Measurements from ENCODE around the gene ZNF132. TPM values are rescaled to one million over a fixed set of nuclear protein-coding genes. Genes with fewer than 3 reads are reported as not detected.
A peak's percentile ranks its signal among the peaks of the same experiment; 100 is the strongest.

Gene ZNF132
- total RNA-seq, 1 donor from 2014 or later, result 3.5 TPM

DNA sequence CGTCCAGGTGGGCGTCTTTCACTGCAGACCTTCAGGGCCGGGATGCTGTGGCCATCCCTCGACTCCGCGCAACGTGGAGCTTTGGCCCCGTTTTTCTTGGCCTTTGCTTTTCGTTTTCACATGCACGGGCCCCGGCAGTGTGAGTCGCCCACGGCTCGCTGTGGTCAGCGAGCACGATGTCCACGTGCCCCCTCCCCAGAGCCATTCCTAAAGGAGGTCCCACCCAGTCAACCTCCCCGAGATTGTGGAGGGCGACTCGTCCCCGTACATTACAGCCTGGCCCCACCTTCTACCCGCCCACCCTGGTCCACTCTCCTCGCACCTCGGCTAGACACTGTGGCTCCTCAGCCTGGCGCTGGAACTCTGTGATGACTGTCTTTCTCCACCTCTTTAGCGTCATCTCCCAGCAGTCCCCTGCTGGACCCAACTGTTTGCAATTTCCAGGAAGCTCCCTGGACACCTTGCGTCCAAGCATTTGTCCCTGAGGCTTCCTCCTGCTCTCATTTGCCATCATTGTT lies 36.6 kb upstream of the ZNF132 start:
- Mint-ChIP-seq H3K27me3 (no peaks in the 10 kb centered on the region), H3K4me3 (ENCODE audit: low read depth) (peak overlapping the region; percentile 93), H3K9me3 (ENCODE audit: low read depth) (no peaks in the 10 kb centered on the region), H3K4me1 (ENCODE audit: low read depth) (peaks cover 10% of the 10 kb centered on the region), H3K27ac (peak overlapping the region; percentile 92), H3K36me3 (ENCODE audit: insufficient read depth) (no peaks in the 10 kb centered on the region)
- TF ChIP-seq, protein P1, sequence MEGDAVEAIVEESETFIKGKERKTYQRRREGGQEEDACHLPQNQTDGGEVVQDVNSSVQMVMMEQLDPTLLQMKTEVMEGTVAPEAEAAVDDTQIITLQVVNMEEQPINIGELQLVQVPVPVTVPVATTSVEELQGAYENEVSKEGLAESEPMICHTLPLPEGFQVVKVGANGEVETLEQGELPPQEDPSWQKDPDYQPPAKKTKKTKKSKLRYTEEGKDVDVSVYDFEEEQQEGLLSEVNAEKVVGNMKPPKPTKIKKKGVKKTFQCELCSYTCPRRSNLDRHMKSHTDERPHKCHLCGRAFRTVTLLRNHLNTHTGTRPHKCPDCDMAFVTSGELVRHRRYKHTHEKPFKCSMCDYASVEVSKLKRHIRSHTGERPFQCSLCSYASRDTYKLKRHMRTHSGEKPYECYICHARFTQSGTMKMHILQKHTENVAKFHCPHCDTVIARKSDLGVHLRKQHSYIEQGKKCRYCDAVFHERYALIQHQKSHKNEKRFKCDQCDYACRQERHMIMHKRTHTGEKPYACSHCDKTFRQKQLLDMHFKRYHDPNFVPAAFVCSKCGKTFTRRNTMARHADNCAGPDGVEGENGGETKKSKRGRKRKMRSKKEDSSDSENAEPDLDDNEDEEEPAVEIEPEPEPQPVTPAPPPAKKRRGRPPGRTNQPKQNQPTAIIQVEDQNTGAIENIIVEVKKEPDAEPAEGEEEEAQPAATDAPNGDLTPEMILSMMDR (IDR thresholded peaks at IDR 0.05; ENCODE audit: unreplicated experiment), result no peak
- no peak for DNase-seq (ENCODE audit: low spot score, unreplicated experiment)

- Mint-ChIP-seq H3K27me3 (no peaks in the 10 kb centered on the region), H3K36me3 (ENCODE audit: insufficient read depth) (no peaks in the 10 kb centered on the region), H3K9me3 (ENCODE audit: low read depth) (no peaks in the 10 kb centered on the region), H3K4me3 (ENCODE audit: low read depth) (peak within 1 kb of the TSS; percentile 93), H3K4me1 (ENCODE audit: low read depth) (peaks cover 10% of the 10 kb centered on the region), H3K27ac (peak within 1 kb of the TSS; percentile 98)
- TF ChIP-seq, protein P1 (IDR thresholded peaks at IDR 0.05; ENCODE audit: unreplicated experiment), result no peak
- peak; percentile 85 for DNase-seq (ENCODE audit: low spot score, unreplicated experiment)
These were observed 36.0 kb upstream of the ZNF132 start, which contains the start of gene ZNF446 for GRCh38 chr19:58475714-58476497. Gene ZNF446, plus strand, starts transcription at chr19:58476352. Its CDS starts 867 bp downstream, at chr19:58477219.

DNA sequence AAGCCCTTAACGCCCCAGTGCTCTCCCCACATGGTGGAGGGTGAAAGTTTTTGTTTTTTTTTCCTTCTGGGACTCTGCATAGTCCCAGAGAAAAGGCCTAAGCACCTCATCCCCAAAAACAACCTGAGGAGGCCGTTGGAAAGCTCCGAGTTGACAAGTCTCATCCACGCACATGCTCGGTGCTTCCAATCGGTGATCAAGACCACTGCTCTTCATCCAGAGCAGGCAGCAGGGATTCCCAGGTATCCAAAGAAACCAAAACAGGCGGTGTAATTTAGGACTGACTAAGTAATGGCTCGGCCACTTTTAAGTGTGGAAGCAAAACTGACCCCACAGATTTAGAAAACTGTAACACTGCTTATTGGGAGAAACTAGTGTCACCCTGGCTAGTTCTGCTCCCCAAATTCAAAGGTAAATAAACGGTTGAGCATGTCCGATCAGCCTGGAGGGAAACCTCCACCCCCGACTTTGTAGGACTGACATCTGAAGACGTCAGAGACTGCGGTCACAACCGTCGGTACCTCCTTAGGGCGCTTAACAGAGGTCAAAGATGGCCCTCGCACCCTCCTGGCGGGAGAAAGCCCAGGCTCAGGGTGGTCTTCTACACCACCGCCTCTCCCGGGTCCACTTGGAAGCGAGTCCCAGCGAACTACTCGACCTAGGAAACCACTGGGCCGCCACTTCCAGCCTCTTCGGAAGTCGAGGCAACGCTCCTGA lies 35.2 kb upstream of the ZNF132 start:
- H3K4me3 Mint-ChIP-seq (ENCODE audit: low read depth), result peak overlapping the region; percentile 93
- H3K27me3 Mint-ChIP-seq, result no peaks in the 10 kb centered on the region
- TF ChIP-seq, protein P1 (IDR thresholded peaks at IDR 0.05; ENCODE audit: unreplicated experiment), result no peak
- peaks cover 2% of the 10 kb centered on the region for H3K36me3 Mint-ChIP-seq (ENCODE audit: insufficient read depth)
- H3K27ac Mint-ChIP-seq, result peak overlapping the region; percentile 98
- no peaks in the 10 kb centered on the region for H3K9me3 Mint-ChIP-seq (ENCODE audit: low read depth)
- H3K4me1 Mint-ChIP-seq (ENCODE audit: low read depth), result peaks cover 10% of the 10 kb centered on the region
- DNase-seq (ENCODE audit: low spot score, unreplicated experiment), result no peak

DNA sequence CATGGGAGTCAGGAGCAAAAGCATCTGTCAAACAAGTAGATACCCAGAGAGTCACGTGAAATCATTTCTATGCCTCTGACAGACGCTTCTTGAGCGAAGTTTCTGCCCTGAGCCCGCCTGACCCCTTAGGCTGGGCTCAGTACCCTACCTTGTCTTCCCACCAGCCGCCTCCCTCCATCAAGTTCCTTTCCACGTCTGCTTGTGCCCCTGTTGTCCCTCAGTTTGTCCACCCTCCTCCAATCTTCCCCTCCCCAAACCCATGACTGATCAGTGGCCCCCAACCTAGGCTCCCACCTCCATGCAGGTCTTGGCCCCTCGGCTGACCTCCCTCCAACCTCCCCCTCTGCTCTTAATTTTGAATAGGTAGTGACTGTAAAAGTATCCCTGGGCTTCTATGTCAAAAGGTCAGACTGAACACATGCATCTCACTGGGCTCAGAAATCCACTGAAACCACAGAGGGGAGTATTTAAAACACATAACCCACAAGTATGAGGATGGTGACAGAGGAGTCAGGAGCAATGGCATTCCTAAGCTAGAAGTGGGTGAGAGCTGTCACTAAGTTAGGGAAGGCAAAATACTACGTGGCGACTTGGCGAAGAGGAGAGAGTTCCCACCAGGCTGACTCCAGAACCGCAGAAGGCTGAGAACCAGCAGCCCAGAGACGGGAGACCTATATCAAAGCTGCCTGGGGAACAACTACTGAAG lies 34.5 kb upstream of the ZNF132 start:
- H3K27me3 Mint-ChIP-seq, result no peaks in the 10 kb centered on the region
- no peak overlapping the region for H3K27ac Mint-ChIP-seq
- TF ChIP-seq, protein P1 (IDR thresholded peaks at IDR 0.05; ENCODE audit: unreplicated experiment), result no peak
- peaks cover 2% of the 10 kb centered on the region for H3K36me3 Mint-ChIP-seq (ENCODE audit: insufficient read depth)
- peak overlapping the region; percentile 44 for H3K4me3 Mint-ChIP-seq (ENCODE audit: low read depth)
- peaks cover 10% of the 10 kb centered on the region for H3K4me1 Mint-ChIP-seq (ENCODE audit: low read depth)
- DNase-seq (ENCODE audit: low spot score, unreplicated experiment), result no peak
- no peaks in the 10 kb centered on the region for H3K9me3 Mint-ChIP-seq (ENCODE audit: low read depth)

- Mint-ChIP-seq H3K27me3 (no peaks in the 10 kb centered on the region), H3K27ac (no peak overlapping the region), H3K4me3 (ENCODE audit: low read depth) (no peak overlapping the region), H3K36me3 (ENCODE audit: insufficient read depth) (peaks cover 2% of the 10 kb centered on the region), H3K9me3 (ENCODE audit: low read depth) (no peaks in the 10 kb centered on the region), H3K4me1 (ENCODE audit: low read depth) (peaks cover 10% of the 10 kb centered on the region)
- DNase-seq (ENCODE audit: low spot score, unreplicated experiment), result no peak
- TF ChIP-seq, protein P1 (IDR thresholded peaks at IDR 0.05; ENCODE audit: unreplicated experiment), result no peak
These were observed 33.8 kb upstream of the ZNF132 start for GRCh38 chr19:58473775-58474174.
